Measurements from ENCODE around the gene ABT1. TPM values are rescaled to one million over a fixed set of nuclear protein-coding genes. Genes with fewer than 3 reads are reported as not detected.

Gene ABT1
- total and polyA plus RNA-seq, 2 of the 8 experiments (the other 6 are each of a cell fraction or from before 2014, with no cell fraction given): 20.5 to 30.7 TPM

DNA sequence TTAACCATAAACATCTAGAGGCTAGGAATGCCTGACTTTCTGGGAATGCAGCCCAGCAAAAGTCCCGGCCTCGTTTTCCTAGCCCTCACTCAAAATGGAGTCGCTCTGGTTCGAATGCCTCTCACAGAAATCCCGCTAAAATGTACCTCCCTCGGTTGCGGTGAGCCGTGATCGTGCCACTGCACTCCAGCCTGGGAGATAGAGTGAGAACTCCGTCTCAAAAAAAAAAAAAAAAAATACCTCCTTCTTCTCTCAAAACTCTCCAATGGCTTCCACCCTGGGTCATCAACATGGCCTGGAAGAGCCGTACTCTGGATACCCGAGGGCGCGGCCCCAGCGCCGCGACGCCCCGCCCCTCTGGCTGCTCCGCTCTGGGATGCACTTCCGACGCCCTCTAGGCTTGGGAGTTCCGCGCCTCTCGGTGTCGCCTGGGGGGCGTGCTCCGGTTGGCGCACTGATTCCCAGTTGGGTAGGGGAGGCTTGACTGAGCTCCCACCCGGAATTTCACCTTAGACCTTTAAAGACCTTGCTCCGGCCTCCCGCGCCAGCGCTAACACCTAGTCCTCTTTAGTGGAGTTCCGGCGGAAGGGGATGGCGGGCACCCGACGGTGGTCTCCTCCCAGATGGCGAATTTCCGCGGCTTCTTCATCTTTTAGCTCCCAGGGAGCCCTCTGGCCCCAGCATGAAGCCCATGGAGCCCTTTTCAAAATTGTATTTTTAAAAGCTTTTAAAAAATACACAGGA, 46.3 kb upstream of the ABT1 start:
- WGBS, 2 experiments (ENCODE audit: extremely low coverage in 1 of 2, insufficient coverage in 1 of 2, insufficient read length in 1 of 2, insufficient replicate concordance in 2 of 2, low coverage in 1 of 2, low lambda C conversion rate in 2 of 2, missing lambda C conversion rate in 1 of 2): 12% methylated on average over 42 of the region's 42 CpGs; no CpG with 5 or more reads in 1 of the 2 experiments
- peak overlapping the region; percentile 40 for H3K56ac ChIP-seq (replicated peaks; ENCODE audit: insufficient read length, low read depth, low read length)
- no peak overlapping the region for H2BK20ac ChIP-seq (ENCODE audit: low read length)
- peak overlapping the region in 3 of 4 experiments; percentile 43 to 56 (median 50); a peak in 6 of 7 replicates for H3K9ac ChIP-seq (replicated peaks in 1 of 4; ENCODE audit: extremely low read depth in 1 of 4, low read depth in 3 of 4, low read length in 3 of 4)
- H4K5ac ChIP-seq (ENCODE audit: insufficient read length, low read depth, low read length): peak overlapping the region; percentile 15
- H3K36me3 ChIP-seq (ENCODE audit: control insufficient read depth in 2 of 4, insufficient read depth in 4 of 4, low read length in 3 of 4): peaks cover 0 to 7% (median 5%) of the 10 kb centered on the region in 4 experiments; a peak in 5 of 8 replicates
- peak overlapping the region; percentile 64 for H3K27ac ChIP-seq (ENCODE audit: low read depth, low read length)
- DNase-seq (ENCODE audit: low read depth in 1 of 2, low spot score in 2 of 2): peak; percentile 89
- no peaks in the 10 kb centered on the region for H4K20me1 ChIP-seq (replicated peaks in 1 of 2; ENCODE audit: control insufficient read depth in 1 of 2, insufficient read depth in 2 of 2, low read length in 2 of 2)
- H2AFZ ChIP-seq (ENCODE audit: low read length): no peak overlapping the region
- FAIRE-seq: no peak
- H3K4me2 ChIP-seq (ENCODE audit: insufficient read depth in 1 of 2, low read depth in 2 of 2, low read length in 2 of 2): peak overlapping the region; percentile 57 to 66
- ChIA-PET POLR2A (ENCODE audit: partially characterized antibody) (interaction anchor here (0.6 to 3.8 kb wide), 15 partner anchors 11 to 727 kb away, joined by 3 to 40 read pairs (median 4); partner anchors contain the start of gene HMGN4), CTCF (ENCODE audit: partially characterized antibody) (interaction anchor here (0.8 to 2.1 kb wide), 8 partner anchors 8 to 228 kb away, joined by 3 to 8 read pairs (median 5); no protein-coding TSS in a partner anchor)
- H3K79me2 ChIP-seq (ENCODE audit: control insufficient read depth in 1 of 2, insufficient read depth in 2 of 2, low read length in 2 of 2): no peaks in the 10 kb centered on the region
- no peak overlapping the region for H2AK5ac ChIP-seq (ENCODE audit: low read depth, low read length)
- no peaks in the 10 kb centered on the region; a peak in 1 of 7 replicates for H3K4me1 ChIP-seq (replicated peaks in 1 of 4; ENCODE audit: control insufficient read depth in 3 of 4, insufficient read depth in 4 of 4, low read length in 3 of 4)
- no peak overlapping the region for H3K14ac ChIP-seq (ENCODE audit: insufficient read length)
- no peak overlapping the region for H2BK120ac ChIP-seq (replicated peaks; ENCODE audit: low read depth, low read length)
- H4K8ac ChIP-seq (ENCODE audit: extremely low read depth, insufficient read depth, low read length): peak overlapping the region; percentile 93; the same call in 1 of the 2 replicates
- no peaks in the 10 kb centered on the region for H3K9me3 ChIP-seq (ENCODE audit: insufficient read depth in 2 of 2, low read depth in 1 of 2, low read length in 1 of 2)
- H3K23ac ChIP-seq (ENCODE audit: insufficient read length): no peak overlapping the region
- no peak overlapping the region; the same call in 1 of the 2 replicates for H2BK12ac ChIP-seq (ENCODE audit: low read depth, low read length)
- H3K23me2 ChIP-seq (ENCODE audit: low read depth, low read length): peaks cover 10% of the 10 kb centered on the region
- H3K27me3 ChIP-seq (replicated peaks in 1 of 4; ENCODE audit: control insufficient read depth in 3 of 4, extremely low read depth in 1 of 4, insufficient read depth in 3 of 4, low read length in 3 of 4): no peaks in the 10 kb centered on the region
- H3K18ac ChIP-seq (ENCODE audit: extremely low read depth, low read length): no peak overlapping the region
- H2BK5ac ChIP-seq (ENCODE audit: low read depth, low read length): peak overlapping the region; percentile 69; the same call in 1 of the 2 replicates
- H4K91ac ChIP-seq (replicated peaks; ENCODE audit: insufficient read length, low read length): no peak overlapping the region
- H2BK15ac ChIP-seq (ENCODE audit: low read length): no peak overlapping the region
- peak overlapping the region; percentile 32 to 89 (median 40) for H3K4me3 ChIP-seq (ENCODE audit: extremely low read depth in 1 of 4, insufficient read depth in 2 of 4, low read depth in 3 of 4, low read length in 4 of 4)
- no peaks in the 10 kb centered on the region for H3K79me1 ChIP-seq (ENCODE audit: low read depth, low read length)
- H3K4ac ChIP-seq (replicated peaks; ENCODE audit: insufficient read length, low read depth, low read length): no peak overlapping the region
- no peak for TF ChIP-seq JUND (IDR thresholded peaks at IDR 0.05; ENCODE audit: low read length)
- no peak for TF ChIP-seq CBX8 (IDR thresholded peaks at IDR 0.05; ENCODE audit: borderline replicate concordance, low read depth, low read length)
- TF ChIP-seq, protein P1, sequence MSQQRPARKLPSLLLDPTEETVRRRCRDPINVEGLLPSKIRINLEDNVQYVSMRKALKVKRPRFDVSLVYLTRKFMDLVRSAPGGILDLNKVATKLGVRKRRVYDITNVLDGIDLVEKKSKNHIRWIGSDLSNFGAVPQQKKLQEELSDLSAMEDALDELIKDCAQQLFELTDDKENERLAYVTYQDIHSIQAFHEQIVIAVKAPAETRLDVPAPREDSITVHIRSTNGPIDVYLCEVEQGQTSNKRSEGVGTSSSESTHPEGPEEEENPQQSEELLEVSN (IDR thresholded peaks at IDR 0.05): peak; percentile 75
- peak; percentile 86 for TF ChIP-seq RBBP5 (IDR thresholded peaks at IDR 0.05; ENCODE audit: borderline replicate concordance, low read depth, low read length)
- TF ChIP-seq PHF8 (conservative IDR thresholded peaks at IDR 0.05; ENCODE audit: low read depth, low read length): peak; percentile 49
- TF ChIP-seq, protein P2, sequence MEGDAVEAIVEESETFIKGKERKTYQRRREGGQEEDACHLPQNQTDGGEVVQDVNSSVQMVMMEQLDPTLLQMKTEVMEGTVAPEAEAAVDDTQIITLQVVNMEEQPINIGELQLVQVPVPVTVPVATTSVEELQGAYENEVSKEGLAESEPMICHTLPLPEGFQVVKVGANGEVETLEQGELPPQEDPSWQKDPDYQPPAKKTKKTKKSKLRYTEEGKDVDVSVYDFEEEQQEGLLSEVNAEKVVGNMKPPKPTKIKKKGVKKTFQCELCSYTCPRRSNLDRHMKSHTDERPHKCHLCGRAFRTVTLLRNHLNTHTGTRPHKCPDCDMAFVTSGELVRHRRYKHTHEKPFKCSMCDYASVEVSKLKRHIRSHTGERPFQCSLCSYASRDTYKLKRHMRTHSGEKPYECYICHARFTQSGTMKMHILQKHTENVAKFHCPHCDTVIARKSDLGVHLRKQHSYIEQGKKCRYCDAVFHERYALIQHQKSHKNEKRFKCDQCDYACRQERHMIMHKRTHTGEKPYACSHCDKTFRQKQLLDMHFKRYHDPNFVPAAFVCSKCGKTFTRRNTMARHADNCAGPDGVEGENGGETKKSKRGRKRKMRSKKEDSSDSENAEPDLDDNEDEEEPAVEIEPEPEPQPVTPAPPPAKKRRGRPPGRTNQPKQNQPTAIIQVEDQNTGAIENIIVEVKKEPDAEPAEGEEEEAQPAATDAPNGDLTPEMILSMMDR (IDR thresholded peaks at IDR 0.05; ENCODE audit: control extremely low read depth in 1 of 3, insufficient read depth in 1 of 3, low read depth in 1 of 3, low read length in 3 of 3): peak in 1 of 3 experiments; percentile 6; a peak in 1 of 4 replicates
- peak; percentile 7; the same call in 1 of the 2 replicates for TF ChIP-seq SP1 (IDR thresholded peaks at IDR 0.05; ENCODE audit: low read depth, low read length)
- TF ChIP-seq RXRA (IDR thresholded peaks at IDR 0.05; ENCODE audit: insufficient read depth, low read depth, low read length): no peak
